ENCODE data around the gene CNTNAP4.

- TF ChIP-seq NR1H2 (CRISPR knock-in tag; IDR thresholded peaks at IDR 0.05), result no peak
- TF ChIP-seq, protein P1, sequence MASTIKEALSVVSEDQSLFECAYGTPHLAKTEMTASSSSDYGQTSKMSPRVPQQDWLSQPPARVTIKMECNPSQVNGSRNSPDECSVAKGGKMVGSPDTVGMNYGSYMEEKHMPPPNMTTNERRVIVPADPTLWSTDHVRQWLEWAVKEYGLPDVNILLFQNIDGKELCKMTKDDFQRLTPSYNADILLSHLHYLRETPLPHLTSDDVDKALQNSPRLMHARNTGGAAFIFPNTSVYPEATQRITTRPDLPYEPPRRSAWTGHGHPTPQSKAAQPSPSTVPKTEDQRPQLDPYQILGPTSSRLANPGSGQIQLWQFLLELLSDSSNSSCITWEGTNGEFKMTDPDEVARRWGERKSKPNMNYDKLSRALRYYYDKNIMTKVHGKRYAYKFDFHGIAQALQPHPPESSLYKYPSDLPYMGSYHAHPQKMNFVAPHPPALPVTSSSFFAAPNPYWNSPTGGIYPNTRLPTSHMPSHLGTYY (CRISPR knock-in tag; IDR thresholded peaks at IDR 0.05), result no peak
- TF ChIP-seq CTCF (IDR thresholded peaks at IDR 0.05), result no peak
- no peak for TF ChIP-seq RELA (CRISPR knock-in tag; IDR thresholded peaks at IDR 0.05; ENCODE audit: borderline replicate concordance)
- TF ChIP-seq, protein P2, sequence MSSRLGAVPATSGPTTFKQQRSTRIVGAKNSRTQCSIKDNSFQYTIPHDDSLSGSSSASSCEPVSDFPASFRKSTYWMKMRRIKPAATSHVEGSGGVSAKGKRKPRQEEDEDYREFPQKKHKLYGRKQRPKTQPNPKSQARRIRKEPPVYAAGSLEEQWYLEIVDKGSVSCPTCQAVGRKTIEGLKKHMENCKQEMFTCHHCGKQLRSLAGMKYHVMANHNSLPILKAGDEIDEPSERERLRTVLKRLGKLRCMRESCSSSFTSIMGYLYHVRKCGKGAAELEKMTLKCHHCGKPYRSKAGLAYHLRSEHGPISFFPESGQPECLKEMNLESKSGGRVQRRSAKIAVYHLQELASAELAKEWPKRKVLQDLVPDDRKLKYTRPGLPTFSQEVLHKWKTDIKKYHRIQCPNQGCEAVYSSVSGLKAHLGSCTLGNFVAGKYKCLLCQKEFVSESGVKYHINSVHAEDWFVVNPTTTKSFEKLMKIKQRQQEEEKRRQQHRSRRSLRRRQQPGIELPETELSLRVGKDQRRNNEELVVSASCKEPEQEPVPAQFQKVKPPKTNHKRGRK (CRISPR knock-in tag; IDR thresholded peaks at IDR 0.05; ENCODE audit: borderline replicate concordance), result no peak
- TF ChIP-seq, protein P3, sequence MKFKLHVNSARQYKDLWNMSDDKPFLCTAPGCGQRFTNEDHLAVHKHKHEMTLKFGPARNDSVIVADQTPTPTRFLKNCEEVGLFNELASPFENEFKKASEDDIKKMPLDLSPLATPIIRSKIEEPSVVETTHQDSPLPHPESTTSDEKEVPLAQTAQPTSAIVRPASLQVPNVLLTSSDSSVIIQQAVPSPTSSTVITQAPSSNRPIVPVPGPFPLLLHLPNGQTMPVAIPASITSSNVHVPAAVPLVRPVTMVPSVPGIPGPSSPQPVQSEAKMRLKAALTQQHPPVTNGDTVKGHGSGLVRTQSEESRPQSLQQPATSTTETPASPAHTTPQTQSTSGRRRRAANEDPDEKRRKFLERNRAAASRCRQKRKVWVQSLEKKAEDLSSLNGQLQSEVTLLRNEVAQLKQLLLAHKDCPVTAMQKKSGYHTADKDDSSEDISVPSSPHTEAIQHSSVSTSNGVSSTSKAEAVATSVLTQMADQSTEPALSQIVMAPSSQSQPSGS (CRISPR knock-in tag; IDR thresholded peaks at IDR 0.05; ENCODE audit: borderline replicate concordance, low read depth), result no peak
- no peak for TF ChIP-seq ATF3 (CRISPR knock-in tag; conservative IDR thresholded peaks at IDR 0.05)
- TF ChIP-seq TEAD4 (CRISPR knock-in tag; IDR thresholded peaks at IDR 0.05), result no peak
- no peak for TF ChIP-seq TCF7 (CRISPR knock-in tag; IDR thresholded peaks at IDR 0.05; ENCODE audit: low read depth)
- TF ChIP-seq NFE2L1 (CRISPR knock-in tag; IDR thresholded peaks at IDR 0.05), result no peak
- TF ChIP-seq GTF2I (CRISPR knock-in tag; conservative IDR thresholded peaks at IDR 0.05), result no peak
These were observed 247.2 kb downstream of the CNTNAP4 start for GRCh38 chr16:76524356-76524755.

All from WTC11 (cell line).